ENCODE data around the gene MACROD1. TPM values are rescaled to one million over a fixed set of nuclear protein-coding genes. Genes with fewer than 3 reads are reported as not detected.

Gene MACROD1
- total and polyA plus RNA-seq, 2 donors (not counting 3 experiments of a cell fraction or from before 2014, with no cell fraction given) = 11.0 to 16.2 TPM

DNA sequence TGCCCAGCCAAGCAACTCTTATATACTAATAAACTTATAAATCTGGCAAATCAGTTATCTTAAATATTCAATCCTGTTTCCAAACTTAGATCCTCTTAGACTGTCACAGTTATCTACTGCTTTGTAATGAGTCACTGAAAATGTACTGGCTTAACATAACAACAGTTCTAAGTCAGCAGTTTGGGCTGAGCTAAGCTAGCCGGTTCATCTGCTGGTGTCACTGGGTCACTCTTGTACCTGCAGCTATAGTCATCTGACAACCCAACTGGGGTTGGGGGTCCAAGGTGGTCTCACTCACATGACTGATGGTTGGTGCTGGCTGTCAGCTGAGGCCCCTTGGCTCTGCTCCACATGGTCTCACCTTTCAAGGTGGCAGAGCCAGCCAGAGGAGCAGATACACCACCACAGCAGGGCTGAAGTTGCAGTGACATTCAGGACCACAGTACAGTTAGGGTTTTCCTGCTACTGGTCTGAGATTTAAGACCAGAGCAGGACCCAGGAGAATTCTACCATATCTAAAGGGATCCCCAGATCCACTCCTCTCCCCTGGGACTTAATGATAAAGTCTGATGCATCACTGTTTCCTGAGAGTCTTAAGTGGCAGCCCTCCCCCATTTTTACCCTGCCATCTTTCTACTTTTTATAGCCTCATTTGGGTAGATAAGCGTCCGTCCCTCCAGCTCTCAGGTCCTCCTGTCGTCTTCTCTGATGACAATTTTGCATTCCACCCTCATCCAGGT lies 7.9 kb upstream of the MACROD1 start:
- H3K79me2 ChIP-seq (ENCODE audit: control insufficient read depth, insufficient read depth, low read length) = no peaks in the 10 kb centered on the region
- TF ChIP-seq GATA2 (IDR thresholded peaks at IDR 0.05; ENCODE audit: insufficient read depth, insufficient read length, low read depth, low read length) (no peak), POLR2AphosphoS5 (IDR thresholded peaks at IDR 0.05; ENCODE audit: insufficient read depth, low read depth, low read length) (no peak)
- no peak overlapping the region for H3K27ac ChIP-seq (ENCODE audit: insufficient read depth, low read depth, low read length)
- ChIA-PET POLR2A (no interaction called here), CTCF (no interaction called here)
- H3K27me3 ChIP-seq (ENCODE audit: control insufficient read depth in 2 of 2, insufficient read depth in 2 of 2, low read length in 2 of 2) = no peaks in the 10 kb centered on the region
- no peak overlapping the region for H3K4me2 ChIP-seq (ENCODE audit: insufficient read depth, low read length)
- H3K9ac ChIP-seq (replicated peaks; ENCODE audit: extremely low read depth, insufficient read depth, low read length) = no peak overlapping the region
- intact Hi-C loops (cut with micrococcal nuclease) = no loop called here
- DNase-seq (ENCODE audit: low read depth, low spot score) = no peak
- no peaks in the 10 kb centered on the region for H3K9me3 ChIP-seq (replicated peaks; ENCODE audit: control insufficient read depth, insufficient read depth, low read length)
- H4K20me1 ChIP-seq (replicated peaks; ENCODE audit: control insufficient read depth, extremely low read depth, insufficient read depth, low read length) = no peaks in the 10 kb centered on the region
- H3K9me1 ChIP-seq (replicated peaks; ENCODE audit: control insufficient read depth, extremely low read depth, insufficient read depth, low read length) = no peaks in the 10 kb centered on the region
- no peaks in the 10 kb centered on the region for H3K4me1 ChIP-seq (ENCODE audit: control insufficient read depth, extremely low read depth, insufficient read depth, low read length)
- dilution Hi-C loops (cut with MboI; ENCODE audit: extremely low pct_ligation_motif_present, low sequenced_read_pairs) = no loop called here
- no peak overlapping the region for H3K4me3 ChIP-seq (replicated peaks in 1 of 3; ENCODE audit: insufficient read depth in 1 of 3, low read depth in 1 of 3, low read length in 3 of 3)
- no peak overlapping the region for H2AFZ ChIP-seq (ENCODE audit: low read depth, low read length)
- peak; percentile 21 for FAIRE-seq
- H3K36me3 ChIP-seq (ENCODE audit: control insufficient read depth in 2 of 2, extremely low read depth in 1 of 2, insufficient read depth in 2 of 2, low read length in 2 of 2) = no peaks in the 10 kb centered on the region
- no TSS peak for BruUV-seq (replicated peaks)

DNA sequence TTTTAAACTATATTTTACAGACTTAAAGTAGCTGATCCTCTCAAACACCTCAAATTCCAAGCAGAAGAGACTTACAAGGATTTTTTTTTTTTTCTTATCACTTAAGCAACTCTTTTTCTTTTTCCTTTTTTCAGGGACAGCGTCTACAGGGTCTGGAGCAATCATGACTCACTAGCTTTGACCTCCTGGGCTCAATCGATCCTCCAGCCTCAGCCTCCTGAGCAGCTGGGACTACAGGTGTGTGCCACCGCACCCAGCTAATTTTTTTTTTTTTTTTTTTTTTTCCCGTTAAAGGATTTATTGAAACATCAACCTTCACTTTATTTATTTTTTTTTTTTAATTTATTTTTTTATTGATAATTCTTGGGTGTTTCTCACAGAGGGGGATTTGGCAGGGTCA lies 4.5 kb upstream of the MACROD1 start:
- dilution Hi-C loops (cut with MboI; ENCODE audit: extremely low pct_ligation_motif_present, low sequenced_read_pairs) = no loop called here
- no peak overlapping the region for H3K4me2 ChIP-seq (ENCODE audit: insufficient read depth, low read length)
- H3K9me3 ChIP-seq (replicated peaks; ENCODE audit: control insufficient read depth, insufficient read depth, low read length) = no peaks in the 10 kb centered on the region
- TF ChIP-seq GATA2 (IDR thresholded peaks at IDR 0.05; ENCODE audit: insufficient read depth, insufficient read length, low read depth, low read length) (no peak), POLR2AphosphoS5 (IDR thresholded peaks at IDR 0.05; ENCODE audit: insufficient read depth, low read depth, low read length) (no peak), POLR2A (IDR thresholded peaks at IDR 0.05; ENCODE audit: low read depth, low read length) (no peak), FOS (IDR thresholded peaks at IDR 0.05; ENCODE audit: borderline replicate concordance, insufficient read depth, low read length) (no peak), EZH2 (IDR thresholded peaks at IDR 0.05; ENCODE audit: borderline replicate concordance, low read depth, low read length, severe bottlenecking) (no peak), MYC (IDR thresholded peaks at IDR 0.05; ENCODE audit: low read depth, low read length) (no peak), JUN (IDR thresholded peaks at IDR 0.05; ENCODE audit: borderline replicate concordance, insufficient read depth, insufficient read length, low read depth) (no peak)
- TF ChIP-seq, protein P1, sequence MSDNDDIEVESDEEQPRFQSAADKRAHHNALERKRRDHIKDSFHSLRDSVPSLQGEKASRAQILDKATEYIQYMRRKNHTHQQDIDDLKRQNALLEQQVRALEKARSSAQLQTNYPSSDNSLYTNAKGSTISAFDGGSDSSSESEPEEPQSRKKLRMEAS (IDR thresholded peaks at IDR 0.05; ENCODE audit: insufficient read depth, insufficient read length) = no peak
- TF ChIP-seq, protein P2, sequence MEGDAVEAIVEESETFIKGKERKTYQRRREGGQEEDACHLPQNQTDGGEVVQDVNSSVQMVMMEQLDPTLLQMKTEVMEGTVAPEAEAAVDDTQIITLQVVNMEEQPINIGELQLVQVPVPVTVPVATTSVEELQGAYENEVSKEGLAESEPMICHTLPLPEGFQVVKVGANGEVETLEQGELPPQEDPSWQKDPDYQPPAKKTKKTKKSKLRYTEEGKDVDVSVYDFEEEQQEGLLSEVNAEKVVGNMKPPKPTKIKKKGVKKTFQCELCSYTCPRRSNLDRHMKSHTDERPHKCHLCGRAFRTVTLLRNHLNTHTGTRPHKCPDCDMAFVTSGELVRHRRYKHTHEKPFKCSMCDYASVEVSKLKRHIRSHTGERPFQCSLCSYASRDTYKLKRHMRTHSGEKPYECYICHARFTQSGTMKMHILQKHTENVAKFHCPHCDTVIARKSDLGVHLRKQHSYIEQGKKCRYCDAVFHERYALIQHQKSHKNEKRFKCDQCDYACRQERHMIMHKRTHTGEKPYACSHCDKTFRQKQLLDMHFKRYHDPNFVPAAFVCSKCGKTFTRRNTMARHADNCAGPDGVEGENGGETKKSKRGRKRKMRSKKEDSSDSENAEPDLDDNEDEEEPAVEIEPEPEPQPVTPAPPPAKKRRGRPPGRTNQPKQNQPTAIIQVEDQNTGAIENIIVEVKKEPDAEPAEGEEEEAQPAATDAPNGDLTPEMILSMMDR (IDR thresholded peaks at IDR 0.05; ENCODE audit: extremely low read depth in 1 of 2, insufficient read depth in 1 of 2, low read depth in 1 of 2, low read length in 2 of 2) = no peak
- no peak overlapping the region for H3K9ac ChIP-seq (replicated peaks; ENCODE audit: extremely low read depth, insufficient read depth, low read length)
- no peak overlapping the region for H3K27ac ChIP-seq (ENCODE audit: insufficient read depth, low read depth, low read length)
- DNase-seq (ENCODE audit: low read depth, low spot score) = no peak
- no peak for FAIRE-seq
- H3K4me3 ChIP-seq (replicated peaks in 1 of 3; ENCODE audit: insufficient read depth in 1 of 3, low read depth in 1 of 3, low read length in 3 of 3) = no peak overlapping the region
- ChIA-PET POLR2A (no interaction called here), CTCF (interaction anchor here (0.9 to 1.1 kb wide), 2 partner anchors 8 to 9 kb away, joined by 3 to 5 read pairs; no protein-coding TSS in a partner anchor)
- H3K9me1 ChIP-seq (replicated peaks; ENCODE audit: control insufficient read depth, extremely low read depth, insufficient read depth, low read length) = no peaks in the 10 kb centered on the region
- no TSS peak for BruUV-seq (replicated peaks)
- H3K4me1 ChIP-seq (ENCODE audit: control insufficient read depth, extremely low read depth, insufficient read depth, low read length) = no peaks in the 10 kb centered on the region
- no peaks in the 10 kb centered on the region for H3K79me2 ChIP-seq (ENCODE audit: control insufficient read depth, insufficient read depth, low read length)
- H3K27me3 ChIP-seq (ENCODE audit: control insufficient read depth in 2 of 2, insufficient read depth in 2 of 2, low read length in 2 of 2) = no peaks in the 10 kb centered on the region
- H3K36me3 ChIP-seq (ENCODE audit: control insufficient read depth in 2 of 2, extremely low read depth in 1 of 2, insufficient read depth in 2 of 2, low read length in 2 of 2) = no peaks in the 10 kb centered on the region
- no peaks in the 10 kb centered on the region for H4K20me1 ChIP-seq (replicated peaks; ENCODE audit: control insufficient read depth, extremely low read depth, insufficient read depth, low read length)
- intact Hi-C loops (cut with micrococcal nuclease) = no loop called here
- no peak overlapping the region for H2AFZ ChIP-seq (ENCODE audit: low read depth, low read length)

All from endothelial cell of umbilical vein (primary cell).